CD8-positive, alpha-beta memory T cell (primary cell): ENCODE measurements around the gene TGM3. TPM values are rescaled to one million over a fixed set of nuclear protein-coding genes. Genes with fewer than 3 reads are reported as not detected.

Experiments
- polyA plus RNA-seq: library from polyadenylated mRNA; unstranded; fragments of 300-500 nt; fragmentation: Illumina TruSeq; gene quantifications from one replicate; pipeline ENCODE4 v1.2.3, GENCODE V29; 2021
- total RNA-seq, 2 experiments: library from RNA; stranded (reverse); gene quantifications; one replicate each; pipeline ENCODE4 v1.2.3, GENCODE V29; 2021

The TGM3 gene
- total and polyA plus RNA-seq, 3 experiments from 2014 or later, result not detected

Other genes with a start within 250 kb of the TGM3 start
- 10 to 100 TPM; 21.1 to 21.4 TPM for gene STK35, start 194.2 kb upstream of the TGM3 start, total RNA-seq
- 5.5 TPM for gene STK35, start 194.2 kb upstream of the TGM3 start, polyA plus RNA-seq
- not detected for gene TGM6, start 84.9 kb downstream of the TGM3 start, total RNA-seq
- gene TGM6, start 84.9 kb downstream of the TGM3 start, polyA plus RNA-seq, result not detected
- gene SNRPB, start 174.8 kb downstream of the TGM3 start, total RNA-seq, result 100 to 1,000 TPM; 423 to 432 TPM
- 291 TPM for gene SNRPB, start 174.8 kb downstream of the TGM3 start, polyA plus RNA-seq
- 10 to 100 TPM; 11.3 TPM for gene ZNF343, start 212.9 kb downstream of the TGM3 start, total RNA-seq
- 4.3 TPM for gene ZNF343, start 212.9 kb downstream of the TGM3 start, polyA plus RNA-seq
- gene TMC2, start 240.6 kb downstream of the TGM3 start, total RNA-seq, result not detected
- gene TMC2, start 240.6 kb downstream of the TGM3 start, polyA plus RNA-seq, result not detected